Body of pancreas (tissue), 4 donors: ENCODE data around the gene TAF5. TPM values are rescaled to one million over a fixed set of nuclear protein-coding genes. Genes with fewer than 3 reads are reported as not detected.
A peak's percentile ranks its signal among the peaks of the same experiment; 100 is the strongest.

Experiments used
- ATAC-seq: fragments of 150-250 bp; one replicate; pipeline ENCODE4 v1.9.1; 2016
- DNase-seq, 4 donors: peaks; one replicate each; pipeline ENCODE4 v3.0.0-alpha.2; 2019
- H3K27ac ChIP-seq, 4 donors: fragments of 200-600 bp; sonication (generic); 1 replicate in 3 of 4; 2 replicates in 1 of 4; pipeline versions ENCODE4 v1.5.1 to v1.6.1; 2016 to 2019; ENCODE audit warnings: mild to moderate bottlenecking in 1 of 4, mixed read lengths in 1 of 4, moderate library complexity in 1 of 4
- H3K27me3 ChIP-seq, 2 donors: fragments of 200-600 bp; sonication (generic); one replicate each; pipeline ENCODE4 v1.6.0; 2016; ENCODE audit warnings: mild to moderate bottlenecking in 1 of 2
- H3K36me3 ChIP-seq, 2 donors: fragments of 200-600 bp; sonication (generic); replicated peaks in 1 of 2; 2 replicates each; pipeline ENCODE4 v1.5.1; 2016; ENCODE audit warnings: low read depth in 2 of 2; ENCODE audit not compliant: insufficient read depth in 1 of 2
- H3K4me1 ChIP-seq: fragments of 200-600 bp; sonication (generic); one replicate; pipeline ENCODE4 v1.6.0; 2016
- H3K4me3 ChIP-seq, 2 donors: fragments of 200-600 bp; sonication (generic); 1 replicate in 1 of 2; 2 replicates in 1 of 2; pipeline ENCODE4 v1.5.1; 2016 to 2019
- H3K9me3 ChIP-seq, 3 donors: fragments of 200-600 bp; sonication (generic); 1 replicate in 2 of 3; 2 replicates in 1 of 3; pipeline ENCODE4 v1.5.1; 2016
- POLR2A ChIP-seq, 3 donors: fragments of 450-650 bp; IDR thresholded peaks; one replicate each; pipeline ENCODE4 v1.6.1; 2016; ENCODE audit warnings: antibody characterized with exemption in 3 of 3, mild to moderate bottlenecking in 2 of 3
- WGBS, 2 donors: methylation state at CpG; one replicate each; pipeline ENCODE4 v1.1.5; 2017; 5-methylcytosine and 5-hydroxymethylcytosine counted together
- intact Hi-C: fragments of 100-400 bp; cut with DNase I; formaldehyde crosslinking; loops from one replicate; pipeline ENCODE4 v1.15.1; 2023
- total RNA-seq, 2 donors: library from RNA; depleted of rRNA; stranded (reverse); fragments of >200 nt; gene quantifications; one replicate each; pipeline ENCODE4 v1.1.0, GENCODE V29; 2016
- TF ChIP-seq, protein P1 (sequence below), 7 experiments: fragments of 450-650 bp in 4 of 7; fragments of 200-600 bp in 3 of 7; sonication (generic) in 3 of 7; IDR thresholded peaks; one replicate each; pipeline ENCODE4 v1.5.1; 2016 to 2019; ENCODE audit warnings: antibody characterized with exemption in 7 of 7

TAF5 gene
- total RNA-seq, 2 donors from 2014 or later = 2.0 to 5.7 TPM

DNA sequence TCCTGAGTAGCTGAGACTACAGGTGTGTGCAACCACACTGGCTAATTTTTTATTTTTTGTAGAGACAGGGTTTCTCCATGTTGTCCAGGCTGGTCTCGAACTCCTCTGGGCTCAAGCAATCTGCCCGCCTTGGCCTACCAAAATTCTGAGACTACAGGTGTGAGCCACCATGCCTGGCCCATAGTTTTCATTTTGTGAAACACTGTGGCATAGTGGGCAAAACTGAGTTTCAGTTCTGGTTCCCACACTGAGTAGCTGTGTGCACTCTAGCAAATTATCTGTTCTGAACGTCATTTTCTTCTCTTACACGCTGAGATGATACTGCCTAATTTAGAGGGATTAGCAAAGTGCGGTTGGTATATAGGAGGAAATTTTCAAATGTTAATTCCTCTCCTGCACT lies 15.0 kb downstream of the TAF5 start:
- Histone ChIP-seq H3K27ac (no peak overlapping the region), H3K27me3 (no peaks in the 10 kb centered on the region), H3K4me1 (no peaks in the 10 kb centered on the region), H3K36me3 (peaks cover 0 to 7% of the 10 kb centered on the region in 2 donors), H3K9me3 (no peaks in the 10 kb centered on the region), H3K4me3 (no peak overlapping the region)
- 95% methylated on average over 5 of the region's 5 CpGs for WGBS, 2 donors
- no peak for TF ChIP-seq POLR2A (IDR thresholded peaks at IDR 0.05)
- TF ChIP-seq, protein P1, sequence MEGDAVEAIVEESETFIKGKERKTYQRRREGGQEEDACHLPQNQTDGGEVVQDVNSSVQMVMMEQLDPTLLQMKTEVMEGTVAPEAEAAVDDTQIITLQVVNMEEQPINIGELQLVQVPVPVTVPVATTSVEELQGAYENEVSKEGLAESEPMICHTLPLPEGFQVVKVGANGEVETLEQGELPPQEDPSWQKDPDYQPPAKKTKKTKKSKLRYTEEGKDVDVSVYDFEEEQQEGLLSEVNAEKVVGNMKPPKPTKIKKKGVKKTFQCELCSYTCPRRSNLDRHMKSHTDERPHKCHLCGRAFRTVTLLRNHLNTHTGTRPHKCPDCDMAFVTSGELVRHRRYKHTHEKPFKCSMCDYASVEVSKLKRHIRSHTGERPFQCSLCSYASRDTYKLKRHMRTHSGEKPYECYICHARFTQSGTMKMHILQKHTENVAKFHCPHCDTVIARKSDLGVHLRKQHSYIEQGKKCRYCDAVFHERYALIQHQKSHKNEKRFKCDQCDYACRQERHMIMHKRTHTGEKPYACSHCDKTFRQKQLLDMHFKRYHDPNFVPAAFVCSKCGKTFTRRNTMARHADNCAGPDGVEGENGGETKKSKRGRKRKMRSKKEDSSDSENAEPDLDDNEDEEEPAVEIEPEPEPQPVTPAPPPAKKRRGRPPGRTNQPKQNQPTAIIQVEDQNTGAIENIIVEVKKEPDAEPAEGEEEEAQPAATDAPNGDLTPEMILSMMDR (IDR thresholded peaks at IDR 0.05) = no peak
- DNase-seq (no peak), ATAC-seq (no peak)
- intact Hi-C loops = no loop called here

DNA sequence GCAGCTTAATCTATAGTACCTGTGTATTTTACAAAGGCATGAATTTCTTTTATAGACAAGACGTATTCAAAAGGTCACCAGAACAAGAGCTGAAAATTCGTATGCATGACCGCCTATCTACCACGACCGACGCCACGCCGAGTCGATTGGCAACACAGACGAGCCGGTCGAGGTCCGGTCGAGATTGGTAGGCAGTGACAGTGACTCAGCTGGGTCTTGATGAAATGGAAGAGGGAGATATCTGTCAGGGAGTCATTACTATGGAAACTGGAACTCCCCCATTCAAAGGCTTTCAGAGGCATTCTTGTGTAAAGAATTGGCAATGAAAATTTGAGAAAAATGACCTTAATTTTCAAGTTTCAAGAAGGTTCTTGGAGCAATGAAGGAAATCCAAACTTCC lies 26.4 kb downstream of the TAF5 start:
- intact Hi-C loops = no loop called here
- peaks cover 43% of the 10 kb centered on the region for H3K4me1 ChIP-seq
- H3K27me3 ChIP-seq = no peaks in the 10 kb centered on the region
- peaks cover 0 to 8% of the 10 kb centered on the region in 2 donors for H3K36me3 ChIP-seq
- ATAC-seq (no peak), DNase-seq (no peak)
- no peak overlapping the region for H3K27ac ChIP-seq
- WGBS, 2 donors = 86 to 87% methylated on average over 14 of the region's 14 CpGs
- H3K4me3 ChIP-seq = no peak overlapping the region
- TF ChIP-seq, protein P1 (IDR thresholded peaks at IDR 0.05) = no peak
- no peak for TF ChIP-seq POLR2A (IDR thresholded peaks at IDR 0.05)
- no peaks in the 10 kb centered on the region for H3K9me3 ChIP-seq

DNA sequence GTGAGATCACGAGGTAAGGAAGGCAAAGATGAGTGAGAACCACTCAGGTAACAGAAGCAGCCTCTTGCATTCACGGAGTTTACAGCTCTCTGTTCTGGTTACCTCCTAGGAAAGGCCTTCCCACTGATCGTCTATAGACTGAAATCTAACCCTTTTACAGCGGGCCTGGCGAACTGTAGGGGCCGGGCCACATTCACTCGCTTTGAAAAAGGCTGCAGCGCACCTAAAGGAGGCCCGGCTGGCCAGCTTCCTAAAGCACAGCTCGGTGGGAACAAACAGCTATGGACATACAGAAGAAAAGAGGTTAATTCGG lies 27.9 kb downstream of the TAF5 start:
- no peaks in the 10 kb centered on the region for H3K9me3 ChIP-seq
- peak overlapping the region; percentile 61 to 82 for H3K4me3 ChIP-seq
- ATAC-seq = peak; percentile 1
- peaks cover 0 to 12% of the 10 kb centered on the region in 2 donors for H3K36me3 ChIP-seq
- 0% methylated on average over 11 of the region's 11 CpGs for WGBS, 2 donors
- H3K27ac ChIP-seq = peak overlapping the region; percentile 70 to 91 (median 86)
- no peaks in the 10 kb centered on the region for H3K27me3 ChIP-seq
- TF ChIP-seq POLR2A (IDR thresholded peaks at IDR 0.05) = no peak
- TF ChIP-seq, protein P1 (IDR thresholded peaks at IDR 0.05) = no peak
- intact Hi-C loops = no loop called here
- DNase-seq = no peak
- peaks cover 43% of the 10 kb centered on the region for H3K4me1 ChIP-seq

DNA sequence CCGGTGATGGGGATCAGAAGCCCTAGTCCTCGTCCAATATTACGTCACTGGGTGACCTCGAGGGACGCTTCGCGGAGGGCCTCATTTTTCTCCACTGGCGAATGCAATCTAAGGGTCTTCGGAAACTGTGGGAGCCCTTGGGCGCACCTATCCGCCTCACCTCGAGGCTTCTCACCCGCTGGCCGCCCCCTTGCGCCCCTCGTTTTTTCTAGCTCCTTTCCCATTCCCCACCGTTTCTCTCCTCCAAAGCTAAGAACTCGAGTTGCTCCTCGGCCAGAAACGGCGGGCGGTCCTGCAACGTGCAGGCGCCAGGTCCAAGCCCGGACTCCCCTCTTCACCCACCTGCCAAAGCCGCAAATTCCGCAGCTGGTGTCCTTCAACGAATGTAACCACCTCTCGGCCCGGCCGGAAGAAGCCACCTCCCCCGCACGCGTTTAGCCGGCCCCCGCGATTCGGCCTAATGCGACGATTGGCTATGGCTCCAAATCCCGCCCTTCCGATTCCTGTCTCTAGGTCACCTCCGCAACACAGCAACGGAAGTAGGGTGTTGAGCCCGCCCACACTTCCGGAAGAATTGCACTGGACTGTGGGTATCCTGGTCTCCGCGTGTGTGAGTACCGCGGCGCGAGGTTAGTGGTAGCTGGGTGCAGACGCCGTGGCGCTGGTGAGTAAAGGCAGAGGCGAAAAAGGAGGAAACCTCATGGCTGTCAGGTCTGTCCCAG lies 28.5 kb downstream of the TAF5 start, which contains the start of the genes ATP5MK and PDCD11:
TSS of gene ATP5MK (minus strand) at position 409 of the 722 bp plus-strand sequence. CDS start 4,018 bp downstream, outside the sequence.
TSS of gene PDCD11 (plus strand) at position 560 of the 722 bp plus-strand sequence. CDS start 1,801 bp downstream, outside the sequence.
- ATAC-seq = peak; percentile 99
- H3K9me3 ChIP-seq = no peaks in the 10 kb centered on the region
- peak; percentile 96 to 99 (median 98) for DNase-seq
- H3K27ac ChIP-seq = peak within 1 kb of the TSS; percentile 70 to 91 (median 86)
- no peaks in the 10 kb centered on the region for H3K27me3 ChIP-seq
- H3K4me3 ChIP-seq = peak within 1 kb of the TSS; percentile 61 to 82
- intact Hi-C loops = no loop called here
- H3K4me1 ChIP-seq = peaks cover 43% of the 10 kb centered on the region
- peak; percentile 49 to 88 (median 85) for TF ChIP-seq POLR2A (IDR thresholded peaks at IDR 0.05)
- TF ChIP-seq, protein P1 (IDR thresholded peaks at IDR 0.05) = peak in 2 of 7 experiments; percentile 27 to 30
- peaks cover 0 to 10% of the 10 kb centered on the region in 2 donors for H3K36me3 ChIP-seq
- WGBS, 2 donors = 0% methylated on average over 27 to 56 of the region's 56 CpGs

DNA sequence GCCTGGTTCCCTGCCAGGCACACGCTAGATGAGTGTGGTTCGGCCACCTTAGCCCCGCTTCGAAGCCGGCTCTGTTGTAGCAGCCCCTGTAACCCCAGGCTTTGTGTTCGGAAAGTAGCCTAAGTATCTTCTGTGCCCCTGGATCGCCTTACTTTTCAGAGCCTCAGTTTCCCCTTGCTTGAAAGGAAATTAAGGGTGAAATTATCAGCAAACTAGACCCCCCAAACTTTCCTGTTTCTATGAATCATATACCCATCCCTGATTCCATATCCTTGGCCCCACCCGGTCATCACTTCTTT lies 29.0 kb downstream of the TAF5 start:
- Histone ChIP-seq H3K36me3 (peaks cover 0 to 8% of the 10 kb centered on the region in 2 donors), H3K9me3 (no peaks in the 10 kb centered on the region), H3K4me1 (peaks cover 43% of the 10 kb centered on the region), H3K27me3 (no peaks in the 10 kb centered on the region), H3K4me3 (peak overlapping the region; percentile 61 to 82), H3K27ac (peak overlapping the region; percentile 54 to 91 (median 74))
- no peak for DNase-seq
- TF ChIP-seq POLR2A (IDR thresholded peaks at IDR 0.05) = no peak
- WGBS, 2 donors = 0 to 1% methylated on average over 4 to 8 of the region's 8 CpGs
- intact Hi-C loops = no loop called here
- no peak for ATAC-seq
